GDM1 (cell line): ENCODE results near the gene PRR15.

Source experiments
- DNase-seq: peaks from one replicate; lab custom pipeline; 2025; lab: John Stamatoyannopoulos, UW

Gene PRR15

DNA sequence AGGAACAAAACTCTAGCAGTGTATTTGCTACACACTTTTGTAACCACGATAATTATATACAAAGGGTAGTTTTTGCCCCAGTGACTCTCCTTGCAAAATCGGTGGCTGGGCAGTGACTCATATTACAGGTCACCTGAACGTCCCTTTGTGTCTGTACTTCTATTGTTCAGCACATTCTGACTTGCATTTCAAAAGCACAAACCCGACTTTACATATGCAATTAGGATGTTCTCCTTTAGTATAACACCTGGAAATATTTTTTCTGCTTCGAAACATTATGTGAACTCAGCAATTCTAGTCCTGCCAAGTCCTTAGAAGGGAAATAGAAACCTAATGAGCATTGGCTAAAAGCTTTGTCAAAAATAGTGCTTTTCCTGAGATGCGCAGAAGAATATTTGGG lies 6.0 kb downstream of the PRR15 start:
- DNase-seq = no peak

DNA sequence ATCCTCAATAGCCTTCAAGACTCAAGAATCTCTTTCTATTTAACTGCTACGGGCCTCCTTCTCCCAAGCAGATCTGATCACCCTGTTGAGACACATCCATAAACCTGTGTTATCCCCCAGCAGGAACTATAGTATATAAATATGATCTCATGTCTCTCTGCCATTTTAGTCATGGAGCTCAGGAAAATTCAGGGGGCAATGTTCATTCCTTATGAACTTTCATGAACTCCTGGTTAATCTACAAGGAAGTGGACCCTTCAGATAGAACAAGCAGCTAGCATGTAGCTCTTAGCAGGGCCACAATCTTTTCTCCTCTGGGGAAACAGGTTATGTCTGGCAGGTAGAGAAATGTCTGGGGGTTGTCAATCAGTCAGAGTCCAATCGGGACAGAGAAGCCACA lies 8.9 kb downstream of the PRR15 start:
- DNase-seq = no peak

DNA sequence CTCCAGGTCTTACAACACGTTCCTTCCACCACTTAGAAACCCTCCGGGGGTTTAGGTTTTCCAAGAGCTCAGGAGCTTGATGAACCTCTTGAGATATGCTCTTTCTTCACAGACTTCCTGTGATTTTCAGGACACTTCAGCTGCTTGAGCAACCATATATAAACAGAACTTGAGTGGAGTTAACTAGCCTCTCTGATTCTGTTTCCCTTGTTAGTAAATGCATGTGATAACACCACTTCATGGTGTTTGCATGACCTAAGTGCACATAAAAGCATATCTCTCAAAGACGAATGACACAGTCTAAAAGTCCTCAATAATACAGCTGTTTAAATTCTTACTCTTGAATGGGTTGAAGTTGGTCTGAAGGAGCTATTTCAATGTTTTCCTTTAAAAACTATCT lies 9.9 kb downstream of the PRR15 start:
- DNase-seq = no peak

DNA sequence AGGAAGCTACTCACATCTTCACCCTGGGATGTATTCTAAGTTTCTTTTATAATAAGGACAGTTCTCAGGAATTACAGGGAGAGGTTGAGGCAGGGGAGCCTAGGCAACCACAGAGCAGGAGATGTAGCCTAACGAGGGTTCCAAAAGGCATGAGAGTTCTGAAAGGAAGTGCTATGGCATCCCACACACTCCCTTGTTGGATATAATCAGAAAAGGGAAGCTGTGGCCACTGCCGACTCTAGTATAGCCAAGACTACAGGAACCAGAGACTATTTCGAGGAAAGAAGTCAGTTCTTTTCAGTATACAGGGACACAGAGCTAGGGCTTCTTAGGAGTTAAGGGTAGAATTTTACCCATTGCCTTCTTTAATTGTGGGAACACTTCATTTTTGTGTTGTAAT lies 11.0 kb downstream of the PRR15 start:
- no peak for DNase-seq

DNA sequence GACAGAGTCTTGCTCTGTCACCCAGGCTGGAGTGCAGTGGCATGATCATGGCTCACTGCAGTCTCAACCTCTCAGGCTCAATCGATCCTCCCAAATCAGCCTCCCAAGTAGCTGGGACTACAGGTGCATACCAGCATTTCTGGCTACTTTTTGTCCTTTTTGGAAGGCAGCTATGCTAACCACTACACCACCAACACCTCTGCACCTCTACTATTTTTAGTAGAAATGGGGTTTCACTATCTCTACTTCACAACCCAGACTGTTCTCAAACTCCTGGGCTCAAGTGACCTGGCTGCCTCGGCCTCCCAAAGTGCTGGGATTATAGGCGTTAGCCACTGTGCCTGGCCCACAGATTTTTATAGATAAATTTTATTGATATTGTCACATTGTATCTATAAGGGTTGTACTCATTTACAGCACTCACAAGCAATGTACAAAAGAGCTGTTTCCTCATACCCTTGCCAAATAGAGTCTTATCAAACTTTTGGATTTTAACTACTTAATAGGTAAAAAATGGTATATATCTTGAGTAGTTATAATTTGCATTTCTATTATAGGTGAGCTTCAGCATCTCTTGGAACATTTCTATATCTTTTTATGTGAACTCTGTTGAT lies 23.7 kb downstream of the PRR15 start:
- no peak for DNase-seq

DNA sequence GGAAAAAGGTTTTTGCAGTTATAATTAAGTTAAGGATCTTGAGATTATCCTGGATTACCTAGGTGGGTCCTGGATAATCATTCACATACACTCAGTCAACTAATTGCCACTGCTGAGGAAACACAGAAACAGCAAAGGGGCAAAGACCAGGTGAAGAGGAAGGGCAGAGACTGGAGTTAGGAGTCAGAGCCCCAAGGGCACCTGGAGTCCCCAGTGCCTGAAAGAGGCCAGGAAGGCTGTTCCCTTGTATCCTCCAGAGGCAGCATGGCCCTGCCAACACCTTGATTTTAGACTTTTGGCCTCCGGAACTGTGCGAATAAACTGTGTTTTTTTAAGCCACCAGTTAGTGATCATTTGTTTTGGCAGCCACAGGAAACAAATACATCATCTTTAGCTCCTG lies 24.6 kb downstream of the PRR15 start:
- no peak for DNase-seq

DNA sequence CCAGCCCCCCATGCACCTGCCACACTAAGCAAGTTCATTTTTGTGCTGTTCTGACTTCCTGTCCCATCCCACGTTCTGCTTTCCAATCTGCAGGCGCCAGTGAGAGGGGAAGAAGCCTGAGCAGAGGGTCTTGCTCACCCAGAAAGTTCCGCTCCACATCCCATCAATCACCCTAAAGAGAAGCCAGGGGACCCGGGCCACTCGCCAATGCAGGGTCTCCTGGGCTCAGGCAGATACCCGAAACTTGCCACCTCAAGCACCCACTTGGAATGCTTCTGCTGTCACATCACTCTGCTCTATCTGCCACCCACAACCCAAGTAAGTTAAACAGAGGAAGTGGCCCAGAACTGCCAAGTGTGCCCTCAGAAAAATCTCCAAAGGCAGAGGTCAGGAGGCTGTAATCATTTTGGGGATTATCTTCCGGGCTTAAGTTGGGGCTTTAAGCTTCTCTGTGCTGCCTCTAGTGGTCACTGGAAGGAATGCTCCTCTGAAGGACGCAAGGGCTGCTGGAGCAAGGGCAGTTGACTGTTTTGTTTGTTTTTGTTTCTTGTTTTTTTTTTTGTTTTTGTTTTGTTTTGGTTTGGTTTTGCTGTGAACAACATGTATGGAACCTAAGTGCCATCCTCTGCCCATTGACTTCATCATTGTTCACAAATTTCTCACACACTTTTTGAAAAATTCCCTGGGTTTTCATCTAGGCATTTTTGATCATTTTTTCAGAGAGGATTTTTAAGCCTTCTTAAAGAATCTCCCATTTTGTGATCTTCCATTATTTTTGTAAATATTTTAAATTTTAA lies 25.5 kb downstream of the PRR15 start:
- no peak for DNase-seq

DNA sequence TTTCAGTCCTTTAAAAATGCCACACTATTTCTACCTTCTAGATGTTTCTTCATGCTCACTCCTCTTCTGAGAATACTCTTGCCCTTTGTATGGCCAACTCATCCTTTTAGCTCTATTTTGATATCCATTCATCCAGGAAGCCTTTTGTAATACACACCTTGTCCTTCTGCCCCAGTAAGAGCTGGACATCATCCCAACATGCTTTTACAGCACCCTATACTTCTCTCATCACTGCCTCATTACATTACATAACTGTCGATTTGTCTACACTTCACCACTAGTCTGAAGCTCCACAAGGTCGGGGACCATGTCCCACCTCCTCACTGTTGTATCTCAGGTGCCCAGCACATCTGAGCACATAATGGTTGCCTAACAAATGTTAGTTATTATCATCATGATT lies 29.2 kb downstream of the PRR15 start:
- DNase-seq = no peak

DNA sequence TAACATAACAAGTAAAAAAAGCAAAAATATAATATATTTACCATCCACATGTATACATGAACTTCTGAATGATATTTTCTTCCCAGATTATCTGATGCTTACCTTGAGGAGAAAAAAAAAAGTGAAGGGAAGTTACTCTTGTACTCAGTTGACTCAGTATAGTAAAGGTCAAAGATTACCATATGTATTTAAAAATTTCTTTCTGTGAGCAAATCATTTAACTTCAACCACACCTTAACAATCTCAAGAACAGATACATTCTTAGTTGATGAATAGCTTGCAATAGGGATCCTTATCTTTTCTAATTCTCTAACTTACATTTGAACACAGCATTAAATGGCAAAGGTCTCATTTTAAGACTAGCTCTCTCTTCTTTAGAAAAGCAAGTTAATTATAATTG lies 29.8 kb downstream of the PRR15 start:
- DNase-seq = no peak

DNA sequence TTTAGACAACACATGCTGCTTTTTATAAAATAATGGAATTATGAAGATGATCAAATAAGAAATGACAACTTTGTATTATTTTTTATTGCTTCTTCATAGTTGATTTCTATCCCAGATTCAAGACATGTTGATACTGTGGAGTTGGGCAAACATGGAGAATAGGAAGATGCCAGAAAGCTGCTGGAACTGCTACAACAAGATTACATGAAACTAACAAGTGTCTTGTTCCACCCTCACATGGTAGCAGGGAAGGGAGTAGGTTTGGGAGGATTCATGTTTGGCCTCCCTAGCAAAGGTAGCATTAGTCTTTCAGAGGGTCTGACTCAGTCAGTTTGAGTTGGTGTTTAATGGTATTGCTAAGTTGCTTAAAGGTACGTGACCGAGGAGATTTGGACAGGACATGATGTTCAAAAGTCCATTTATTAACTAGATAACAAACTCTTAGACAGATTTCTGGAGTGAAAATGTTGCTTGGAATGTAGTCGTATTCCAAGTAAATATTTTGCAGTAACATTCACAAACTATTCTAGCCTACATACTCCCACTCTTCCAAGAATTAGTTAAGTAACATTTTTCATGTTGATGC lies 33.1 kb downstream of the PRR15 start:
- DNase-seq = no peak

DNA sequence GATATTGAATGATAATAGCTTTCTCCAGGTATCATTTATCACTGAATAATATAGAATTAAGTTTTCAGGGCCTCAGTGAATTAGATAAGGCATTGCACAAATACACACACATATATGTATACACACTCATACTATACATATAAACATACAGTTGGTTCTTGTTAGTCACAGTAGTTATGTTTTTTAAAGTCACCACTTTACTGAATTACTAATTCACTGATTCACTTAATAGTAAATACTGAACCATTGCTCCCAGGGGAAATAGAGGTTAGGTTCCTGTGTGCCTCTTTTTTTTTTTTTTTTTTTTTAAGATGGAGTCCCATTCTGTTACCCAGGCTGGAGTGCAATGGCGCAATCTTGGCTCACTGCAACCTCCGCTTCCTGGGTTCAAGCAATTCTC lies 33.6 kb downstream of the PRR15 start:
- no peak for DNase-seq

DNA sequence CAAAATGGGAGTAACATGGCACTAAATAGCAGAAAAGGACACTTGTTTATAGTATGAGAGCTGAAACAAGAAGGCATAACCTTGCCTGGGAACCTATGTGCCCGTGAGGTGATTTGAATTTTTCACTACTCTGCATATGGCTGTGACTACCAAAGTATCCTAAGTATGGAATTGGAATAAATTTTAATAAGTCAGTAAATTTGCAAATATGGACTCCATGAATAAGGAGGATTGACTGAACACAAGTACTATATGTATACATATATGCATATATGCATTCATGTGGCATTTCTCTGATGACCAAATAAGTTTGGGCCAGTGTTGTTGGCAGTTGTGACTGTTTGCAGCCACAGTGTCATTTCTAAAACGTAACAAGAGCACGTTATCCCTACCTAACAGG lies 34.5 kb downstream of the PRR15 start:
- no peak for DNase-seq

DNA sequence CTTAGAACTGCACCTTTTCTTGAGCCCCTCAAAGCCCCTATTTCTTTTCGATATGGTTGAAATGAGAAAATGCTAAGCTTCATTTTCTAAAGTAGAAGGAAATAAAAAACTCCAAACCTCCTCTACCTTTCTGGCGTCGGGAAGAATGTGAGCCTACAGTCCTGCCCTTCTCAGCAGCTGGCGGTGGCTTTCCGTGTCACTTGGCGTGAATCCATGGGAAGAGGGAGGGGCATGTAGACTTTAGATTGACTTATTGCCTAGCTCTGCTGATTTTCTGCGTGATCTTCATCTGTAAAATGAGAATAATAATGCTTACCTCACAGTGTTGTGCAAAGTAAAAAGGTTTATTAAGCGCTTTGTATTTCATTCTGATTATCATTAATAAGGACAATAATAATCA lies 35.0 kb downstream of the PRR15 start:
- DNase-seq = no peak

DNA sequence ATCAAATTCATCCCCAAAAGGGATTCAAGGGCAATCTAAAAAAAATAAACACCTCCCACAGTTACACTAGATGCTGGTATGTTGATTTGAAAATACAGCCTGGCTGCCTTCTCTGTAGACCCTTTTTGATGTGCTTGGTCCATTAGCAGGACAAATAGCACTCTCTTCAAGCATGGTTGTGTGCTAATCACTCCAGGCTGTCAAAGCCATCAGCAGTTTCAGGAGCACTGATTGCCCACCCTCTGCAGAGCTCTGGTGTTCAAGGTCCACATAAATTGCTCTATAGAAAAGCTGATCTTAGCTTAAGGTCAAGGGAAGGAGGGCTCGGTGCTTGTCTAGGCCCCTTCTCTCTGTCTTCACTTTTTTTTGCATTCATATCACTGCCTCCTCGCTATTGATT lies 35.4 kb downstream of the PRR15 start:
- DNase-seq = no peak

DNA sequence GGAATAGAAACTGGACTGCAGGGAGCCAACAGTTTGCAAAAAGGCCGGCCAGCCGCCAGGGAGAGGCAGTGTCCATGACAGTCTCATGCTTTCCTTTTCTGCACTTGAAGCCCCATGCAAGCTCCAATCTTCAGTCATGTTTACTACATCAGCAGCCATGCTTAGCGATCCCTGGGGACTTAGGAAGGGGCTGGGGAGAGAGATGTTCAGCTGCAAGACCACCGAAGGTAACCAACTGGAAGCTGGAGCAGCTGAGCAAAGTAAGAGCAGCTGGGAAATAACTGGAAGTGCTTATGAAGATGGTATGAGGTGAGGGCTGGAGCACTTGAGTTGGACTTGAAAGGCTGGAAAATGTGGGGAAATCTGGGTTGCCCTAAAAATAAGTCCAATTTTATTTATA lies 37.0 kb downstream of the PRR15 start:
- no peak for DNase-seq

DNA sequence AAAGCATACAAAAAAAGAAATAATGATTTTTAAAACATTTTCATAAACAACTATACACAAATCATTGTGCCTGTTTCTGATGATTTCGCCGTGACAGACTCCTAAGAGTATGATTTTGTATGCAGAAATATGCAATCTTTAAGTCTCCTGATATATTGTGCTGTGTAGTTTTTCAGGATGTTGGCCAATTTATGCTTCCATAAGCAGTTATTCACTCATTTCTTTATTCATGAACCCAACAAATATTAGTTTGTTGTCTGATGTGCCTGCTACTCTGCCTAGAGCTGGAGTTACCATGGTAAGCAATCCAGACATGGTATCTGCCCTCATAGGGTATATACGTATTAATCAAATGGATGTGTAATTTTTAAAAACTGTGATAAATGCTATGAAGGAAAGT lies 40.4 kb downstream of the PRR15 start:
- DNase-seq = no peak

DNA sequence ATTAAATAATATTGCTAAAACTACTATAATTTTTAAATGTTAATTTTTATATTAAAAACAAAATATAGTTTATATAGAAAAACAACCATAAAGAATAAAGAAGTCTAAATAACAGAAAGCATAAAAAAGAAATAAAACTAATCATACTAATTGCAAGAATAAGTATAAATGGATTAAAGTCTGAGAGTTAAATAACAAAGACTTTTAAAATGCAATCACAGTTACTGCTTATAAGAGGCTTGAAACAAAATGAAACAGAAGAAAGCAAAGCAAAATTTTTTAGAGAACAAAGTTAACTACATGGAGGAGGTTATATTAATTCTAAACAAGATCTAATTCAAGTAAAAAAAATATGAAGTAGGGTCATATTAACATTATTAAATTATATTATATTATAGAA lies 41.1 kb downstream of the PRR15 start:
- no peak for DNase-seq

DNA sequence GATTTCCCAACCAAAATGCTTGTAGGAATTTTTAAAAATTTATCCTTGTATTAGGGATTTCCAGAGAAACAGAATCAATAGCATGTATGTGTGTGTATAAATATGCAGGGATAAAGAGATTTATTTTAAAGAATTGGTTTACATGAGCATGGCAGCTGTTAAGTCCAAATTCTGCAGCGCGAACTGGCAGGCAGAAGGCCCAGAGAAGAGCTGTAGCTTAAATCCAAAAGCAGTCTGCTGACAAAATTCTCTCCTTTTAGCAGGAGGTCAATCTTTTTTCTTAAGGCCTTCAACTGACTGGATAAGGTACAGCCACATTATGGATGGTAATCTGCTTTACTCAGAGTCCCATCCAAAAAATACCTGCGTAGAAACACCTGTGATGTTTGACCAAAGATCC lies 42.0 kb downstream of the PRR15 start:
- DNase-seq = no peak

DNA sequence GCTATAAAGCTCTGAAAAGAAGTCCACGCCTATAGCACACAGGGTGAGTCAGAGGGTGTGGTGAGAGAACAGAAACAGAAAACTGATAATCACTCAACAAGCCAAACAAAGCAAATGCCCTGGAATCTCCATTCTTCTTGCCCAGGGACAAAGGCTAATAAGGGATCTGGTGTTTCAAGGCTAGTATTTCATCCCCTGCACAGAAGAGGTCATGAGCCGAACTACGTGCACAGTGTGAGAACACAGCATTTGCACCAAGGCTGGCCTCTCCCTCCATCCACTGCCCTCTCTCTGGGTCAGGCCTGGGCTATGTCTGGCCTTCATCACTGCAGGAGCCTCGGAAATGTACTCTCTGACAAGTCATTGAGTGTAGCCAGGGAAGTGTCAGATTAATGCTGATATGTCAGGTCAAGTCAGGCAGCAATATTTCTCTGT lies 42.7 kb downstream of the PRR15 start:
- no peak for DNase-seq

DNA sequence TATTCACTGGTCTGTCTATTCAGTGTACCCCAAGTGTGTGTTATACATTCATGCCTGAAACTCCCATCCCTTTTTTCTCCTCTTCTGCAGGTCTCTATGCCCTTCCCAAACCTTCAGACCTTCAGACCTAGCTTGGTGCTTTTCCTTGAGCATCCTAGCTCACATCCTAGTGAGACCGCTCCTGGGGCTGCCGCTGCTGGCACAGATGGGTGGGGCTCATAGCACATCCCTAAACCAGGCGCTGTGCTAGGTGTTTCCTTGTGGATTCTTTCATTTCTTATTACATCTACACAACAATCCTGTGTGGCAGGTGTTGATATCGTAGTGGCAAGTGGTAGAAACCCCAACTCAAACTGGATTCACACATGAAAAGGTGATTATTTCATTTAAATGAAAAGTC lies 43.2 kb downstream of the PRR15 start:
- no peak for DNase-seq

DNA sequence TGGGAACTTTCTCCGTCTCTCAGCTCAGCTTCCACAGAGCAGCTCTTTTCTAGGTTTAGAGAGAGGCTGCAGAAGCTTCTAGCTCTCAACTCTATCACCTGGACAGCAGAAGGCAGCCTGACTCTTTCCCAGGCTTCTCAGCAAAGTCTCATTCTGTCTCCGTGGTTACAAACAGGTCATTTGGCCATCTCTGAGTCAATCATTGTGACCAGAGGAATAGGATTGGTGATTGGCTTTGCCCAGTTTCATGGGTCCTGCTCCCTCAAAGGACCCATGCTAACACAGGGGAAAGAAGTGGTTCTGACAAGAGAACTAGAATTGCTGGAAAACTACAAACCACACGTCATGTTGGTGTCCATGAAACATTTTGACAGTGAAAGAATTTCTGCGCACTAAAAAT lies 43.6 kb downstream of the PRR15 start:
- no peak for DNase-seq

DNA sequence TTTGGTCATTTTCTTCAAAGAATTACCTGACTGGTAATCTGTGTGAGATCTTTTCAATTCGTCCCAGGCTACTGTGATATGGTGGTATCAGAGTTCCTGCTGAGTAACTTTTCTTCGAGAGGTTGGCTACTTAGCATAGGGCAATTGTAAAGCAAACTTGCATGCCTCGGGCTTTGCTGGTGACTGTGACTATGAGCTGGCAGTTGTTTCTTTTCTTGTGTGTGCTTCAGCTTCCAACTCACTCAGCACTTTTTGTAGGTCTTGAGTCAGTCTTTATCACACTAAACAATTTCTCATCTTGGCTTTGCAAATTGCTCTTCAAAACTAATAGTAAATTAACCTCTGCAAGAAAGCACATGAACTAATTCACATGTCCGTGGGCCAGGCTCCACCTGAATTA lies 44.3 kb downstream of the PRR15 start:
- no peak for DNase-seq

DNA sequence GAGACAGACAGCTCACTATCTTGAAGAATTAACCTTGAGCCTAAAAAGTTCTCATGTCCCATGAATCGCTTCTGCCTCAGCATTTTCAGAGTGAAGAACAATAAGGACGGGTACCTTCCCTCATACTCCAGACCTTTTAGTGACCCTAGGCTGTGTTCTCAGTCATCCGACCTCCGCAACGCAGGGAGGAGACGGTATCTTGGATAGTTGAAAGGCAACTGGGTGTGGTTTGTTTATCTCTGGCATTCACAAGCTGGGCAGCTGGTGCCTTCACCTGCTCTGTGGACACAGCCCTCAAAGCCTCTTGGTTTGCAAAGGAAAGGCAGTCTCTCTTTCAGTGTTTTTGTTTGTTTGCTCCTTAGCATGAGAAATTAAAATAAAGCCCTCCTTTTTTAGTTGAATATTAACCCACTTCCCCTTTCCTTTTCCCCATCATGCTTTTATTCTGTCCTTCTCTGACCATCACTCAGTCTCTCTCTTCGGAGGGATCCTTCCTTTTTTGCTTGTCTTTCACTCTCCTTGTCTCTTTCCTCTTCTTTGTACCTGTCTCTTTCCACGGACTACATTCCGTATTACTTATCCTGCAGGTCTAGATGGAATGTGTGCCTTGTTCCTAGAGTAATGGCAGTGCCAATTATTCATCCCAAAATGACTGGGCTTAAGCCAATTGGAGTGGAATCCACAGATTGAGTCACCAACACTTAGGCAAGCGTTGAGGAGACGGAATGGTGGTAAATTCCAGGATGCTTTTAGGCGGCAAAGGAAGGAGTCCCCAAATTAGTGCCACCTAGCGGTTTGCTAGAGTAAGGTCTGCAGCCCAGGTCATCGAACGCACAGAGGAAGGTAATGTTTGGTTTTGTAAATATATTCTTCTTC lies 45.8 kb downstream of the PRR15 start:
- DNase-seq = no peak
